22Rv1 (cell line): ENCODE results near the gene BMP15.

Experiments
- H3K27ac ChIP-seq: fragments of 450-650 bp; 2 replicates; pipeline ENCODE4 v1.5.1; 2017
- CTCF ChIP-seq: fragments of 450-650 bp; IDR thresholded peaks from 2 replicates; pipeline ENCODE4 v1.5.1; 2017; ENCODE audit warnings: mild to moderate bottlenecking
- ZFX ChIP-seq: fragments of 450-650 bp; IDR thresholded peaks from 2 replicates; pipeline ENCODE4 v1.6.1; 2017; ENCODE audit warnings: antibody characterized with exemption, borderline replicate concordance

Gene BMP15

GRCh38 chrX:50888884-50889283 is 21.7 kb upstream of the BMP15 start:
- TF ChIP-seq ZFX (no peak), CTCF (no peak)
- no peak overlapping the region for H3K27ac ChIP-seq

GRCh38 chrX:50889582-50889981 is 21.0 kb upstream of the BMP15 start:
- no peak overlapping the region for H3K27ac ChIP-seq
- TF ChIP-seq ZFX (no peak), CTCF (no peak)

GRCh38 chrX:50893047-50893446 is 17.5 kb upstream of the BMP15 start:
- TF ChIP-seq ZFX (no peak), CTCF (no peak)
- no peak overlapping the region for H3K27ac ChIP-seq

GRCh38 chrX:50893466-50893865 is 17.1 kb upstream of the BMP15 start:
- no peak for TF ChIP-seq ZFX
- no peak for TF ChIP-seq CTCF
- no peak overlapping the region for H3K27ac ChIP-seq

- TF ChIP-seq CTCF: peak; percentile 33
- no peak for TF ChIP-seq ZFX
- H3K27ac ChIP-seq: no peak overlapping the region
Observed at GRCh38 chrX:50905334-50905733, 5.2 kb upstream of the BMP15 start.

GRCh38 chrX:50913520-50913919 is 3.0 kb downstream of the BMP15 start:
- H3K27ac ChIP-seq: no peak overlapping the region
- no peak for TF ChIP-seq CTCF
- no peak for TF ChIP-seq ZFX

- TF ChIP-seq CTCF (peak; percentile 50), ZFX (no peak)
- H3K27ac ChIP-seq: no peak overlapping the region
Observed at GRCh38 chrX:50920132-50920531, 9.6 kb downstream of the BMP15 start.
